GM19238 (cell line): ENCODE measurements around the gene AGBL4.

Experiments used
- DNase-seq: peaks from one replicate; pipeline ENCODE4 v3.0.0; 2011; ENCODE audit warnings: low spot score; ENCODE audit not compliant: insufficient read length

AGBL4 gene

GRCh38 chr1:48775831-48776392, 1247.8 kb downstream of the AGBL4 start:
- DNase-seq, result no peak

- no peak for DNase-seq
Observed at GRCh38 chr1:48773133-48773532, 1250.6 kb downstream of the AGBL4 start.

- DNase-seq, result no peak
Observed at GRCh38 chr1:48772211-48772610, 1251.5 kb downstream of the AGBL4 start.

GRCh38 chr1:48771561-48771960, 1252.2 kb downstream of the AGBL4 start:
- DNase-seq, result no peak

GRCh38 chr1:48767975-48768510, 1255.7 kb downstream of the AGBL4 start:
- no peak for DNase-seq

- DNase-seq, result no peak
Observed at GRCh38 chr1:48765335-48765734, 1258.4 kb downstream of the AGBL4 start.

GRCh38 chr1:48761986-48762385, 1261.8 kb downstream of the AGBL4 start:
- DNase-seq, result no peak

GRCh38 chr1:48761411-48761810, 1262.3 kb downstream of the AGBL4 start:
- DNase-seq, result no peak

- no peak for DNase-seq
Observed at GRCh38 chr1:48760857-48761256, 1262.9 kb downstream of the AGBL4 start.

- no peak for DNase-seq
Observed at GRCh38 chr1:48758976-48759375, 1264.8 kb downstream of the AGBL4 start.

GRCh38 chr1:48757363-48757762, 1266.4 kb downstream of the AGBL4 start:
- DNase-seq, result no peak

- no peak for DNase-seq
Observed at GRCh38 chr1:48756683-48757316, 1267.0 kb downstream of the AGBL4 start.

- no peak for DNase-seq
Observed at GRCh38 chr1:48753293-48753692, 1270.5 kb downstream of the AGBL4 start.

- DNase-seq, result no peak
Observed at GRCh38 chr1:48750109-48750508, 1273.6 kb downstream of the AGBL4 start.

GRCh38 chr1:48749068-48749467, 1274.7 kb downstream of the AGBL4 start:
- DNase-seq, result no peak

GRCh38 chr1:48746906-48747305, 1276.8 kb downstream of the AGBL4 start:
- DNase-seq, result no peak

GRCh38 chr1:48744032-48744431, 1279.7 kb downstream of the AGBL4 start:
- DNase-seq, result no peak

- no peak for DNase-seq
Observed at GRCh38 chr1:48743480-48743879, 1280.3 kb downstream of the AGBL4 start.

GRCh38 chr1:48741380-48741779, 1282.4 kb downstream of the AGBL4 start:
- no peak for DNase-seq

- no peak for DNase-seq
Observed at GRCh38 chr1:48740621-48741020, 1283.1 kb downstream of the AGBL4 start.

GRCh38 chr1:48739091-48739490, 1284.7 kb downstream of the AGBL4 start:
- no peak for DNase-seq

- no peak for DNase-seq
Observed at GRCh38 chr1:48738356-48738755, 1285.4 kb downstream of the AGBL4 start.

- DNase-seq, result no peak
Observed at GRCh38 chr1:48735796-48736195, 1288.0 kb downstream of the AGBL4 start.
